SK-N-SH (cell line): ENCODE measurements around the gene KCNE1. TPM values are rescaled to one million over a fixed set of nuclear protein-coding genes. Genes with fewer than 3 reads are reported as not detected.
A peak's percentile ranks its signal among the peaks of the same experiment; 100 is the strongest.

Source experiments
- CHD2 ChIP-seq: fragments of 150-350 bp; IDR thresholded peaks from 2 replicates; pipeline ENCODE4 v1.6.1; 2018; ENCODE audit warnings: low read length; ENCODE audit not compliant: partially characterized antibody
- CTCF ChIP-seq: fragments of 200-600 bp; sonication (generic); IDR thresholded peaks from 2 replicates; pipeline ENCODE4 v1.6.1; 2017; ENCODE audit warnings: antibody characterized with exemption, mild to moderate bottlenecking, moderate library complexity
- EP300 ChIP-seq, 2 experiments: IDR thresholded peaks; 2 replicates each; pipeline versions ENCODE4 v1.4.0 to v1.6.1; 2012; ENCODE audit warnings: borderline replicate concordance in 1 of 2, low read depth in 1 of 2, low read length in 1 of 2
- EZH2phosphoT487 ChIP-seq: fragments of 200-600 bp; sonication (generic); IDR thresholded peaks from 2 replicates; pipeline ENCODE4 v1.6.1; 2017; ENCODE audit warnings: low read depth, mixed run types, mild to moderate bottlenecking, antibody characterized with exemption, moderate library complexity, borderline replicate concordance
- FOXJ3 ChIP-seq: sonication (generic); formaldehyde crosslinking; IDR thresholded peaks from 2 replicates; pipeline ENCODE4 v1.5.1; 2020; ENCODE audit warnings: mild to moderate bottlenecking, missing genetic modification reagents
- FOXM1 ChIP-seq: IDR thresholded peaks from 2 replicates; pipeline ENCODE4 v1.4.0; 2012; ENCODE audit warnings: low read depth, mild to moderate bottlenecking
- GABPA ChIP-seq: IDR thresholded peaks from 2 replicates; pipeline ENCODE4 v1.4.0; 2012; ENCODE audit warnings: low read depth, mild to moderate bottlenecking
- GATA2 ChIP-seq: sonication (generic); formaldehyde crosslinking; IDR thresholded peaks from 2 replicates; pipeline ENCODE4 v1.5.0; 2020; ENCODE audit warnings: mild to moderate bottlenecking, missing genetic modification reagents
- IRF3 ChIP-seq: fragments of 150-350 bp; IDR thresholded peaks from 2 replicates; pipeline ENCODE4 v1.6.1; 2016; ENCODE audit warnings: mild to moderate bottlenecking, low read depth, low read length
- MAX ChIP-seq: IDR thresholded peaks from 2 replicates; pipeline ENCODE4 v1.4.0; 2012; ENCODE audit warnings: low read depth
- MEF2A ChIP-seq: IDR thresholded peaks from 2 replicates; pipeline ENCODE4 v1.4.0; 2012; ENCODE audit warnings: low read depth, borderline replicate concordance
- MXI1 ChIP-seq: IDR thresholded peaks from 2 replicates; pipeline ENCODE4 v1.6.1; 2012; ENCODE audit warnings: mild to moderate bottlenecking, low read depth, low read length, improper control_type of control experiment
- NFIC ChIP-seq: IDR thresholded peaks from 2 replicates; pipeline ENCODE4 v1.4.0; 2012; ENCODE audit warnings: borderline replicate concordance
- NRF1 ChIP-seq: IDR thresholded peaks from 2 replicates; pipeline ENCODE4 v1.6.1; 2012; ENCODE audit warnings: low read depth, mild to moderate bottlenecking, low read length
- PBX3 ChIP-seq: IDR thresholded peaks from 2 replicates; pipeline ENCODE4; 2012
- POLR2AphosphoS5 ChIP-seq: IDR thresholded peaks from 2 replicates; pipeline ENCODE4 v1.6.1; 2012; ENCODE audit warnings: low read depth, low read length
- RCOR1 ChIP-seq: fragments of 150-350 bp; IDR thresholded peaks from 2 replicates; pipeline ENCODE4 v1.6.1; 2017; ENCODE audit warnings: antibody characterized with exemption, low read length
- RXRA ChIP-seq: IDR thresholded peaks from 2 replicates; pipeline ENCODE4 v1.4.0; 2012; ENCODE audit warnings: low read depth, mild to moderate bottlenecking, borderline replicate concordance
- SIN3A ChIP-seq: IDR thresholded peaks from 2 replicates; pipeline ENCODE4 v1.6.1; 2012; ENCODE audit warnings: low read depth, mild to moderate bottlenecking, low read length, moderate library complexity, borderline replicate concordance
- SMC3 ChIP-seq: IDR thresholded peaks from 2 replicates; pipeline ENCODE4 v1.6.1; 2012; ENCODE audit warnings: low read depth, low read length, improper control_type of control experiment
- TAF1 ChIP-seq: IDR thresholded peaks from 2 replicates; pipeline ENCODE4 v1.6.1; 2012; ENCODE audit warnings: low read depth, mild to moderate bottlenecking, low read length, moderate library complexity, borderline replicate concordance
- TEAD4 ChIP-seq: IDR thresholded peaks from 2 replicates; pipeline ENCODE4 v1.4.0; 2012; ENCODE audit warnings: mild to moderate bottlenecking, borderline replicate concordance; ENCODE audit not compliant: insufficient read depth
- USF1 ChIP-seq: IDR thresholded peaks from 2 replicates; pipeline ENCODE4 v1.4.0; 2012; ENCODE audit warnings: low read depth, borderline replicate concordance
- ZBTB33 ChIP-seq: IDR thresholded peaks from 2 replicates; pipeline ENCODE4 v1.4.0; 2012; ENCODE audit warnings: low read depth, borderline replicate concordance
- polyA plus RNA-seq, 3 experiments: library from polyadenylated mRNA; depleted of rRNA; stranded (reverse); fragments of >200 nt; gene quantifications; 2 replicates each; pipeline ENCODE4 v1.2.3, GENCODE V29; 2012

Gene KCNE1
- polyA plus RNA-seq, 1 of the 3 experiments (the other 2 are of a cell fraction) = 0.16 TPM

GRCh38 chr21:34526618-34527290, 14.7 kb upstream of the KCNE1 start (continued):
- TF ChIP-seq MEF2A (0 out of 2 replicates have a peak, but pooled peaks have one; percentile 45), GABPA (no peak), NFIC (peak; percentile 59; the same call in 1 of the 2 replicates), PBX3 (peak; percentile 81), SMC3 (no peak), IRF3 (no peak), RCOR1 (no peak), ZBTB33 (peak; percentile 60; the same call in 1 of the 2 replicates), USF1 (no peak), CHD2 (no peak), FOXM1 (no peak), MXI1 (no peak), POLR2AphosphoS5 (peak; percentile 84), TAF1 (peak; percentile 60; the same call in 1 of the 2 replicates), CTCF (no peak), FOXJ3 (CRISPR knock-in tag) (no peak), GATA2 (CRISPR knock-in tag) (no peak), MAX (peak; percentile 88), RXRA (peak; percentile 66; the same call in 1 of the 2 replicates), EZH2phosphoT487 (no peak), SIN3A (peak; percentile 82; the same call in 1 of the 2 replicates), NRF1 (no peak), TEAD4 (peak; percentile 78), EP300 (IDR thresholded peaks at IDR 0.05; ENCODE audit: borderline replicate concordance in 1 of 2, low read depth in 1 of 2, low read length in 1 of 2) (peak in 1 of 2 experiments; percentile 81; a peak in 1 of 4 replicates)
